ENCODE measurements around the gene COL7A1. TPM values are rescaled to one million over a fixed set of nuclear protein-coding genes. Genes with fewer than 3 reads are reported as not detected.

COL7A1 gene
- 100 to 1,000 TPM; 159 to 393 (median 199) TPM for total RNA-seq

DNA sequence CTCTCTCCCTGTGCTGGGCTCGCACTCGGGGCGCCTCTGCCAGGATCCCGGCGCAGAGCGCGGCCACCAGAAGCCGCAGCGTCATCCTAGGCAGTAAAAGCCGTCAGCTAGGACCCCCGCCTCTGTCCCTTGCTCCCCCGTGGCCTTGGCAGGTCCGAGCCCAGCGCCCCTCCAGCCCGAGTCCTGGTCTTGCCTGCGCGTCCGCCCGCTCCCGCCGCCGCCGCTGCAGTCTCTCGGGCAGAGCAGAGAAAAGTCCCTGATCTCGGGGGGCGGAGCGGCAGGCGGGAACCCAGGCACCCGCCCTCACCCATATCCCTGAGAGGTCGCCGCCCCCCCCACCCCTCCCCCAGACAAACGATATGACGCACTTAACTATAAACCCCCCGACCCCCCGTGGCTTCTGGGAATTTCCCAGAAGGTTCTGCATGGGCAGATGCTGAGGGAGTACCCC, at the start of gene COL7A1:
TSS of gene COL7A1 (minus strand) at position 255 of the 451 bp plus-strand sequence. CDS start at position 85, 170 bp downstream.
- TF ChIP-seq, protein P1, sequence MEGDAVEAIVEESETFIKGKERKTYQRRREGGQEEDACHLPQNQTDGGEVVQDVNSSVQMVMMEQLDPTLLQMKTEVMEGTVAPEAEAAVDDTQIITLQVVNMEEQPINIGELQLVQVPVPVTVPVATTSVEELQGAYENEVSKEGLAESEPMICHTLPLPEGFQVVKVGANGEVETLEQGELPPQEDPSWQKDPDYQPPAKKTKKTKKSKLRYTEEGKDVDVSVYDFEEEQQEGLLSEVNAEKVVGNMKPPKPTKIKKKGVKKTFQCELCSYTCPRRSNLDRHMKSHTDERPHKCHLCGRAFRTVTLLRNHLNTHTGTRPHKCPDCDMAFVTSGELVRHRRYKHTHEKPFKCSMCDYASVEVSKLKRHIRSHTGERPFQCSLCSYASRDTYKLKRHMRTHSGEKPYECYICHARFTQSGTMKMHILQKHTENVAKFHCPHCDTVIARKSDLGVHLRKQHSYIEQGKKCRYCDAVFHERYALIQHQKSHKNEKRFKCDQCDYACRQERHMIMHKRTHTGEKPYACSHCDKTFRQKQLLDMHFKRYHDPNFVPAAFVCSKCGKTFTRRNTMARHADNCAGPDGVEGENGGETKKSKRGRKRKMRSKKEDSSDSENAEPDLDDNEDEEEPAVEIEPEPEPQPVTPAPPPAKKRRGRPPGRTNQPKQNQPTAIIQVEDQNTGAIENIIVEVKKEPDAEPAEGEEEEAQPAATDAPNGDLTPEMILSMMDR (IDR thresholded peaks at IDR 0.05), result no peak
- TF ChIP-seq POLR2A (IDR thresholded peaks at IDR 0.05), result no peak
- intact Hi-C loops (cut with DNase I; ENCODE audit: low total_unique reads), result no loop called here
- DNase-seq (ENCODE audit: low spot score in 2 of 2), result no peak
- 0 to 2% methylated on average over 5 to 32 of the region's 35 CpGs for WGBS, 2 donors
- peak within 1 kb of the TSS; percentile 7 for H3K4me3 ChIP-seq (ENCODE audit: low read depth, poor library complexity, severe bottlenecking)

GRCh38 chr3:48642605-48643004, 47.5 kb upstream of the COL7A1 start:
- 90 to 93% methylated on average over 12 of the region's 12 CpGs for WGBS, 2 donors
- TF ChIP-seq, protein P1 (IDR thresholded peaks at IDR 0.05), result no peak
- TF ChIP-seq POLR2A (IDR thresholded peaks at IDR 0.05), result no peak
- no peak overlapping the region for H3K4me3 ChIP-seq (ENCODE audit: low read depth, poor library complexity, severe bottlenecking)
- DNase-seq (ENCODE audit: low spot score in 2 of 2), result no peak
- intact Hi-C loops (cut with DNase I; ENCODE audit: low total_unique reads), result no loop called here

DNA sequence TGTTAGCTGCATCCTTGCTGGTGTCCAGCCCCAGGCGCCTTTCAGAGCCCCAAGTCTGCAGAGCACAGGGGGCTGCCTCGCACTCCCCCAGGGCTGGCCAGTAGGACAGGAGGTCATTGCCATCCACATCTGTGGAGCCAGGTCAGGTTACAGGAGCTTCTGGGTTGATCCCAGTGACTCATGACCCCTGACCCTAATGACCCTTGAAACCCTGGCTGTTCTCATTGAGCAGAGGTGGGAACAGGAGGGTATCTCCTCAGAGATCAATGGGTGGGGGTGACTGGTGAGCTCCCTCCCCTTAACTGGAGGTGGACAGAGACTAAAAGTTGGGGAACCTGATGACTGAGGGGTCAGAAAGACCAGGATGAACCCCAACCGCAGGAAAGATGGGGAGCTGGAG, 46.3 kb upstream of the COL7A1 start:
- no peak for DNase-seq (ENCODE audit: low spot score in 2 of 2)
- no peak overlapping the region for H3K4me3 ChIP-seq (ENCODE audit: low read depth, poor library complexity, severe bottlenecking)
- TF ChIP-seq POLR2A (IDR thresholded peaks at IDR 0.05), result no peak
- TF ChIP-seq, protein P1 (IDR thresholded peaks at IDR 0.05), result no peak
- WGBS, 2 donors, result 88 to 100% methylated on average over 1 to 2 of the region's 3 CpGs
- intact Hi-C loops (cut with DNase I; ENCODE audit: low total_unique reads), result no loop called here

GRCh38 chr3:48639944-48640606, 44.9 kb upstream of the COL7A1 start:
- TF ChIP-seq, protein P1 (IDR thresholded peaks at IDR 0.05), result no peak
- TF ChIP-seq POLR2A (IDR thresholded peaks at IDR 0.05), result no peak
- intact Hi-C loops (cut with DNase I; ENCODE audit: low total_unique reads), result no loop called here
- 85 to 89% methylated on average over 20 to 37 of the region's 38 CpGs for WGBS, 2 donors
- no peak for DNase-seq (ENCODE audit: low spot score in 2 of 2)
- no peak overlapping the region for H3K4me3 ChIP-seq (ENCODE audit: low read depth, poor library complexity, severe bottlenecking)

DNA sequence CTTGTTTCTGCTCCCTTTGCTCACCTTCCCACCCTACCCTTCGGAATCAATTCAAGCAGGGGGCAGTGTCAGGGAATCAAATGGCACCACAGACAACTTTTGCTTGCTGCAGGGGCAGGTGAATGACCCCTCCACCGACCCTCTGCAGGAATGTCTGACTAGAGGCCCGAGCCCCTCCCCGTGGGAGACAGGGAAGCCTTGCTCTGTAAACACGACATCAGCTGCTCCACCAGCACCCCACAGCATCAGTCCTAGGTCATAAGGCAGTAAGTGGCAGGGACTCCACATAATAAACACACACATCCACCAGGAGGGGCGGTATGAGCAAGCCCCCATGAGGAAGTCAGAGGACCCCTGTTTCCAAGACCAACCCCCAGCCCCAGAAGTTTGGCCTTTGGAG, 42.2 kb upstream of the COL7A1 start:
- 75 to 79% methylated on average over 6 of the region's 6 CpGs for WGBS, 2 donors
- intact Hi-C loops (cut with DNase I; ENCODE audit: low total_unique reads), result no loop called here
- DNase-seq (ENCODE audit: low spot score in 2 of 2), result no peak
- no peak overlapping the region for H3K4me3 ChIP-seq (ENCODE audit: low read depth, poor library complexity, severe bottlenecking)
- no peak for TF ChIP-seq POLR2A (IDR thresholded peaks at IDR 0.05)
- TF ChIP-seq, protein P1 (IDR thresholded peaks at IDR 0.05), result no peak
